Stimulated activated CD4-positive, alpha-beta T cell treated with anti-CD3 and anti-CD28 coated beads, Interleukin-4, amount 100 ng/mL, for 1 hour (primary cell): Measurements from ENCODE around the gene ADRM1.

Source experiments
- DNase-seq: peaks from one replicate; pipeline ENCODE4 v3.0.0-alpha.2; 2020

Gene ADRM1

DNA sequence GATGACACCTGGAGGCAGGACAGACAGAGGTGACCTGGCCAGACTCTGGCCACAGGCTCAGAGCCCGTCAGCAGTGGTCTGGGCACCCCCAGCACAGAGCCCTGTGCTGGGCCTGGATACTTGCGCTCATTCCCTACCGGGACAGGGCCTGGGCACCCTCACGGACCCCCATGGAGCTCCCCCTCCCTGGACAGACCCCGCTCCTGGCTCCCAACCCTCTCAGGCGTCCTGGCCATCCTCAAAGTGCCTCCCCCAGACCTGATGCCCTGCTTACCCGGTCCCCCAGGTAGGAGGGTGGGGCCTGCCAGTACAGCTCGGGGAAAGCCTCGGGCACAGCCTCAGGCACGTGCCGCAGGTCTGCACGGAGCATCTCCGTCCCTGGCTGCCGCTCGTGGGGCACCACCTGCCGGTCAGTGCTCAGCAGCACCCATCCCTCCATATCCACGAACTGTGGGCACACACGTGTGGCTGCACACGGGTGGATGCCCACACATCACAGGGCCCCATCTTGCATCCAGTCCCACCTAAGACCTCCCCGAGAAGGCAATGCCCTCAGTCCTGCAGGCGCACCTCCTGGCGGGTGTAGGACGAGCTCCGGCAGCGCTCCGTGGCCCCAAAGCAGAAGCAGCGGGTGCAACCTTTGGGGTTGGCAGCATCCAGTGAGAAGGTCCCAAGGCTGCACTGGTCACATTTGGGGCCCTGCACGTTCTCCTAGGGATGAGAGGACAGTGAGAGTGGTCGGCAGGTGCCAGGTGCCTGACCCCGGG lies 24.3 kb downstream of the ADRM1 start:
- no peak for DNase-seq

DNA sequence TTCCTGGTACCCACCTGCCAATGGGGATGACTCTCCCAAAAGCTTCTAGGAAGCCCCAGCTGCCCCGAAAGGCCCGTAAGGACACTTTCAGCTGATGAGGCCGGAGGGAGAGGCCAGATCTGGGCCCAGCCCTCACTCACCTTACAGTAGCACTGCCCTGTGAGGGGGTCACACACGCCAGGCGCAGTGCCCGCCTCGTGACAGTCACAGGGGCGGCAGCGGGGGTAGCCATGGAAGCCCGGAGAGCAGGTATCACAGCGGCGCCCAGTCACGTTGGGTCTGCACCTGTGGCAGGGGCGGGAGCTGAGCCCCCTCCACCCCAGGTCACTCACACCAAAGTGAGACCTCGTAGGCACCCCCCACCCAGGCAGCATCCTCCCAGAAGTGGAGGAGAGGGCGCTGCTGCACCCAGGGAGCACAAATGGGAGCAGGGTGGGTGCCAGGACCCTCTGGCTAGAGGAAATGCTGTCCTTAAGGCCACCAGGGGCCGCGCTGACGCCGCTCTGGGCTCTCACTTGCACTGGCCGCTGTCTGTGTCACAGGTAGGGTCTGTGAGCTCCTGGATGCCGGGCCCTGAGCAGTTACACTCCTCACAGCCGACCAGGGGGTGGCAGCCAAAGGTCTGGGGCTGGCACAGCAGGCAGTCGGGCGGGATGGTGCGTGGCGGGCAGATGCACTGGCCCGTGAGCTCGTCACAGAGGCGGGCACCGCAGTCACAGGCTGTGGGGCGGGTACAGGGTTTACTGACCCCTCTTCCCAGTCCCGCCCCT lies 25.1 kb downstream of the ADRM1 start:
- DNase-seq, result no peak

DNA sequence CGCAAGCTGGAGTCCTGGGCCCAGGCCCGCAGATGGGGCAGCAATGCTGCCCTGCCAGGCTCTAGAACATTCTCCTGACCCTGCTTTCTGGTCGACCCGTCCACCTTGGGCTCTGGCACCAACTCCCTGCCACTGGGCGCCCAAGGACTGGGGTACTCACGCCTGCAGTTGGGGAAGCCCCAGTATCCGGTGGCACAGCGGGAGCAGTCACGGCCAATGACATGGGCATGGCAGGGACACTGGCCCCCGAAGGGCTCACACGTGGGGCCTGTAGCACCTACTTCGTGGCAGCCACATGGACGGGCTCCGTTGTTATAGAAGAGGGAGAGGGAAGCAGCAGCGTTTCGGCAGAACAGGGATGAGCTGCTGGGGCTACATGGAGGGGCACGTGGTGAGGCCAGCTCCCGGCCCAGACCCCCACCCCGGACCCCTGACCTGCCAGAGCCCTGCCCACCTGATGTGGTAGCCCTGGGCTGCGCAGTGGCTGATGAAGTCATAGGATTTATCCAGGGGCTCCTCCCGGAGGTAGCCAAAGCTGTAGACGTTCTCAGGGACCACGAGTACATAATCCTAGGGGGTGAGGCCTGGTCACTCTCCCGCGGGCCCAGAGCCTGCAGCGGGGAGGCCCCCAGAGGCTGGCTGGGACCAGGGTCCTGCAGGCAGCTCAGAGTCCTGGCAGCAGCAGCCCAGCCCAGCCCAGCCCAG lies 26.0 kb downstream of the ADRM1 start:
- no peak for DNase-seq

DNA sequence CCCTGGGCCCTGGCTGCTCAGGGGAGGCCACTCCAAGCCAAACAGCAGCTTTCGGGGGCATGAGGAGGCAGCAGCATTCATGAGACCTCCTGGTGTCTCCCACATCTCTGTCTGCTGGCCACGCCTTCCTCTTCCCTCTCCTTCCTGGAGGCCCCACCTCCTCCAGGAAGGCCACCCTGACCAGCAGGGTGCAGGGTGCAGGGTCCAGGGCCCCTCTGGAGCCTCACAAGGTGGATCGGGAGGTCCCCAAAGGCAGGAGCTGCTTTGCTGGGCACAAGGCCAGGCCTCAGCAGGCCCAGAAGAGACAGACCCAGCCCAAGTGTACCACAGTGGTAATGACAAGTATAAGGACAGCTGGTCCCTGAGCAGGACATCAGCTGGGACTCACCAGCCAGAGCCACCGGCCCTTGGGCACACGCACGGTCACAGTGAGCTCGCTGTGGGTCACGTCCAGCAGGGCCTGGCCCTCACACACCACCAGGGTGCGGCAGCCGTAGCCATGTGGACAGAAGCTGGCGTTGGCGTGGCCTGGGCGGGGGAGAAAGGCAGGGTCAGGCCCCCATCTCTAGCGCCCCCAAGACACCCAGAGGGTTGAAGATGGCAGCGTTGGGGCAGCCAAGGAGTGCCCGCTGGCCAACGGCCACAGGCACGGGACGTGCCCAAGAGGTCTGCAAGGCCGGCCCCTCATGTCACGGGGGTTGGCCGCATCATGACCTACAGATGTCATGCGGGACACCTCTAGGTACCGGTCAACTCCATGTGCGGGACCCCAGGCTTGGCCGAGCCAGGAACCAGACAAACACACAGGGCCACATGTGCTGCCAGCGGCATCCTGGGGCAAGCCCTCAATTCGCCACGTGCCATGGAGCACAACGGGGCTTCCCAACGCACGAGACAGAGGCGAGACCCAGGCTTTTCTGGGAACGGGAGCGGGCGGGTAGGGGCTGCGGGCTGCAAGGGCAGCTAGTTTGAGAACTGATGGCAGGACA lies 26.9 kb downstream of the ADRM1 start:
- DNase-seq, result no peak

DNA sequence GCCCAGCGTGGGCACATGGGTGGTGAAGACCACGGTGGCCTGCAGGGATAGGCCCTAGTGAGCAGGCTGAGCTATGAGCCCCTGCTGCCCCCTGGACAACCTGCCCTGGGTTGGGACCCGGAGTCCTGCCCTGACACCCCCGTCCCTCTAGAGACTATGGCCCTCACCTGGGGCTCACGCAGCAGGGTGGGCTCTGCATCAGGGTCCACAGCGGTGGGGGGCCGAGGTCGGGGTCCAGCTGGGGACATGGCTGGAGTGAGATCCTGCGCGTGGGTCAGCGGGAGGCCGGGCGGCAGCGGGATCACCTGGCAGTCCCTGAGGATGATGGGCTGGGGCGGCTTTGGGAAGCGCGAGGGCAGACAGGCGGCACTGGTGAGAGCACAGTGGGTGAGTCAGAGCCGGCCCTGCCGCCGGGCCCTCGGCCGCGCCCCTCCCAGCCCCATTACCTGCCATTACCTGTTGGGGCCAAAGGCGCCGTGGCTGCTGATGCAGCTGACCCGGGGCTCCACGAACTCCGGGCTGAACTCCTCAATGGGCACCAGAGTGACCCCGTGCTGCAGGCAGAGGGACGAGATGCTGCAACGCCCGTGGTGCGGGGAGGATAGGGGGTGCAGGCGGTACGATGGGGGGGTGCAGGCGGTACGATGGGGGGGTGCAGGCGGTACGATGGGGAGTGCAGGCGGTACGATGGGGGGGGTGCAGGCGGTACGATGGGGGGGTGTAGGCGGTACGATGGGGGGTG lies 27.9 kb downstream of the ADRM1 start:
- no peak for DNase-seq

DNA sequence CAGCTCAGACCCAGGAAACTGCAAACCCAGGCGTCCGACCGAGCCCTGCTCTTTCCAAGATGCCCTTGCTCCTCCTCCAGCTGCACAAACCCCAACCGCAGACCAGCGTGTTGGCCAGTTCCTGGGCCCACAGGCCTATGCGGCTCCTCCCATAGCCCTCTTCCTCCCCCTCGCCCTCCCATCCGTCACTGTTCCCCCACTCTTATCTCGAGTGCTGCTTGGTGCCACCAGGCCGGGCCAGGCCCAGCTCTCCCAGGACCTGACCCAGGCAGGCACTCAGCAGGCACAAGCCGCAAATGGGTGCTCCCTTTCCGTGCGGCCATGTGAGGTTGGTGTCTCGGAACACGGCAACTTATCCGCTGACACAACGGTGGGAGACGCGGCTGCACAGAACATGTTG lies 28.6 kb downstream of the ADRM1 start:
- DNase-seq, result no peak

DNA sequence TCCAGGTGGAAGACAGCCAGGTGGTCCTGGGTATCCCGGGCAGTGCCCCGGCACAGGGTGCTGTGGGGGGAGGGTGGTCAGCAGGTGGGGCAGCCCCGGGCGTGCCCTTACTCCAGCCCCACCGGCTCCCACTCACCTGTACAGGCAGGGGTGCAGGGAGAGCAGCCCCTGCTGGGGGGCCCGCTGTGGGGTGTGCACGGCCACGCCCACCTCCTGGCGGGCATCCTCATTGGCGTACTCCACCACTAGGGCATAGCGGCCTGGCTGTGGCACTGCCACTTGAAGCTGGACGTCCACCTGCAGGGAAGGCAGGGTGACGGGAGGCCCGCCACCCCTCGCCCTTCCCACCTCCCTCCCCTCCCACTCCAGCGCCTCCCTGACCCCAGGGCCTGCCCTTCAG lies 29.6 kb downstream of the ADRM1 start:
- DNase-seq, result no peak

DNA sequence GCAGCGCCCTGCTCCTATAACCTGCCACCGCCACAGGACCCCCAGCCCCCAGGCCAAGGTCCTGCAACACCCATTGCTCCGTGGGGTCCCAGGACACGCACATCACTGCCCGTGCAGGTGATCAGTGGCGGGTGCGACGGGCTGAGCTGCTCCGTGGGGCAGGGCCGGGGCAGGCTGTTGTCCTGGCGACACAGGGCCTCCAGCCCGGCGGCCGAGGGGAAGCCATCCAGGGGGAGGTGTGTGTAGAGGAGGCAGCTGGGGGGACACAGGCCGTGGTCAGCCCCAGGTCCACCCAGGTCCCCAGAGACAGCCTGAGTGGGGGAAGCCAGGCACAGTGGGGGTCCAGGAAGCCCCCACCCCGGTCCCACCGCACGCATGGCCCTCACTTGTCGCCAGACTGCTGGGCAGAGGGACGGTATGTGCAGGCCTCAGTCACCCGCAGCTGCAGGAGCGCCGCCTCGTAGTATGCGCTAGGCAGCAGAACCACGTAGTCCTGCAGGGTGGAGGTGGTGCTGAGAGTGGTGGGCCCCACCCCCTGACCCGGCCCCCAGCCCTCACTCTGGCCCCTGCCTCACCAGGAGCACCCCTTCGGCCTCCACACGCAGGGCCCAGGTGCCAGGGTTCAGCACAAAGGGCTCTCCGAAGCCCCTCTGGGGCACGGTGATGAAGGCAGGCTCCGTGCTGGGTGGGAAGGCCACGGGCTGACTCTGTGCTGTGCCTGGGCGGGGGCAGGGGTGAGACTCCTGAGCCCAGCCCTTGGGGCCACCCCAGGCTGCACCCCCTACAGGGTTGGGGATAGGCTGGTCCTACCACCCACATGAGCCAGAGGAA lies 30.4 kb downstream of the ADRM1 start:
- DNase-seq, result no peak

DNA sequence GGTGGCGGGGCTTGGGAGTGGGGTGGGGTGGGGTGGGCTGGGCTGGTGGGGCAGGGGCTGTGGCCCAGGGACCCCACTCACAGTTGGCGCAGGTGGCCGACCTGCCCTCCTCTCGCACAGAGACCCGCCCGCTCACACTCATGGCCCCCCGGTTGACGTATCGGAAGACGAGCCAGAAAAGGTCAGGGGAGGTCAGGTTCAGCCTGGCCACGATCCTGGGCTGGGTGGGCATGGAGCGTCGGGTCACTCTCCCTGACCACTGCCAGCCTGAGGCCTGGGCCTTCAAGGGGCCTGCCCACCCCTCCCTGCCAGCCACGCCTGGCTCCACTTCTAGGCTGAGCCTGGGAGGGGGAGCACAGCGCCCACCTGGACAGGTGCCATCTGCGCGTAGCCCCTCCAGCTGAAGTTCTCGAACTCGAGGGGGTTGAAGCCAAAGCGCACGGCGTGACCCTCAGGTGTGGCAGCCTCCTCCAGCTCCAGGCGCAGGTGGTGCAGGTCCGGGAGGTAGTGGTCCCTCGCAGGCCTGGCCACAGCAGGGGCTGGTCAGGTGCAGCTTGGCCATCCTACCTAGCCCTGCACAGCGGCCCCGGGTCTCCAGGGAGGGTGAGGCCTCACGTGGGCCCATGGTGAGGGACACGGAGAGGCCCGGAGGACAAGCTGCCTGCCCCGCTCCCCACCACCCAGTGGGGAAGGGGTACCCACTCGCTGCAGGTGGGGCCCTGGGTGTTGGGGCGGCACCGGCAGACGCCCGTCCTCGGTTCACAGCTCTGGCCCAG lies 31.2 kb downstream of the ADRM1 start:
- DNase-seq, result no peak

DNA sequence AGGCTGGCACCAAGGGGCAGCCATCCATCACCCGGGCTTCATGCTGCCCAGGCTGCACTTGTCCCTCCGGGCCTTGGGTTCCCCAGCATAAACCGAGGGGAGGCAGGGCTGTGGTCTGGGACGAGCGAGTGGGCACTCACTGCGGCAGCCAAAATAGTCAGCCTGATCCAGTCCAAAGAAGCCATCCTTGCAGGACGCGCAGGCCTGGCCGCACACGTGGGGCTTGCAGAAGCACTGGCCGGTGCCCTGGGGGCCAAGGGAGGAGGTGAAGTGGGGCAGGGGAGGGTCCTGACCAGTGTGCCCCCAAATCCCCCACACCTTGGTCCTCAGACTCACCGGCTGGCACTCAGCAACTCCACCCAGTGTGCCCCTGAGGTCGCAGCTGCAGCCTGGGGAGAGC lies 32.1 kb downstream of the ADRM1 start:
- DNase-seq, result no peak

DNA sequence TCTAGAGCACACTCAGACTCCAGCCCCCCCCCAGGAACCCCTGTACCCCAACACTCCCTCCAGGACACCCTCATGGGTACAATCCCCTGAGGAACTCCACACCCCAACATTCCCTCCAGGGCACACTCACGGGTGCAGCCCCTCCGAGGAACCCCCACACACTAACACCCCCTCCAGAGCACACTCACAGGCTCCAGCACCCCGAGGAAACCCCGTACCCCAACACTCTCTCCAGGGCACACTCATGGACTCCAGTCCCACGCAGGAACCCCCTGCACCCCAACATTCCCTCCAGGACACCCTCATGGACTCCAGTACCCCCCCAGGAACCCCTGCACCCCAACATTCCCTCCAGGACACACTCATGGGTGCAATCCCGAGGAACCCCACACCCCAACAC lies 32.7 kb downstream of the ADRM1 start:
- no peak for DNase-seq

DNA sequence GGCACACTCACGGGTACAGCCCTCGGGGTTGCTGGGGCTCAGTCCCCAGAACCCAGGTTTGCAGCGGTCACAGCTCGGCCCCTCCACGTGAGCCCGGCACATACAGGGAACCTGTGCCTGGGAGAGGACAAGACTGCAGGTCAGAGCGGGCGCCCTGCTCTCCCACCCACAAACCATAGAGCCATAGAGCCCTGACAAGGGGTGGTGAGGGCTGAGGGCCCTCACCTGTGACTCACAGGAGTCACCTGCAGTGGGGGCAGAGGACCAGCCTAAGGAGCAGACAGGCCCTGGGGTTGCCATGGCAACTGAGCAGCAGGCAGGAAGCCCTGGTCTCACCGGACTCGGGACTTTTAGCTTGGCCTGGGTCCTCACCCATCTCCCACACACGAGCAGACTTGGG lies 33.5 kb downstream of the ADRM1 start:
- no peak for DNase-seq

DNA sequence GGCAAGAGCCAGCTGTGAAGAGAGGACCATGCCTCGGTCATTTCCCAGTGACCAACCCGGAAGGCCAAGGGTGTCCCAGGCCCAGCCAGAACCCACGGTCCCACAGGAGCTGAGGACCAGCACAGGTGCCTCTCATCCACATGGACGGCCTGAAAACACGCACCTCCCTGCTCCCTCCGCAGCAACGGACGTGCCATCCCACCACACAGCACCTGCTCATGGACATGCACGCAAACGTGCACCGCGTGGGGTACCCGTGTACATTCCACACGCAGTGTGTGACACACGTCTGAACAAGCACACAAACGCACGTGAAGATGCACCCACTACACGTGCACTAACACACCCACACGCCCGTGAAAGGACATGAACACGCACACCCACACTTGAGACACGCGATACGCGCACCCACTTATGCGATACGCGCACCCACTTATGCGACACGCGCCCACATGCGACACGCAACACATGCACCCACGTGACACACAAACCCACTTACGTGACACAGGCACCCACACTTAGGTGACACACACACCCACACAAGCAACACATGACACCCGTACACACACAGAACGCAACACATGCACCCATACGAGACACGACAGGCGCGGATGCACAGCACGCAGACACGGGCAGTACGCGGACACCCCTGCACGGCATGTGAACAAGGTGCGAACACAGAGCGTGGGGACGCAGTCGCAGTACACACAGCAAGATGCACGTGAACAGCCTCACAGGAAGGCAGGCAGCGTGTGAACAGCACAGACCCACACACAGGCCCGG lies 34.2 kb downstream of the ADRM1 start:
- DNase-seq, result no peak

DNA sequence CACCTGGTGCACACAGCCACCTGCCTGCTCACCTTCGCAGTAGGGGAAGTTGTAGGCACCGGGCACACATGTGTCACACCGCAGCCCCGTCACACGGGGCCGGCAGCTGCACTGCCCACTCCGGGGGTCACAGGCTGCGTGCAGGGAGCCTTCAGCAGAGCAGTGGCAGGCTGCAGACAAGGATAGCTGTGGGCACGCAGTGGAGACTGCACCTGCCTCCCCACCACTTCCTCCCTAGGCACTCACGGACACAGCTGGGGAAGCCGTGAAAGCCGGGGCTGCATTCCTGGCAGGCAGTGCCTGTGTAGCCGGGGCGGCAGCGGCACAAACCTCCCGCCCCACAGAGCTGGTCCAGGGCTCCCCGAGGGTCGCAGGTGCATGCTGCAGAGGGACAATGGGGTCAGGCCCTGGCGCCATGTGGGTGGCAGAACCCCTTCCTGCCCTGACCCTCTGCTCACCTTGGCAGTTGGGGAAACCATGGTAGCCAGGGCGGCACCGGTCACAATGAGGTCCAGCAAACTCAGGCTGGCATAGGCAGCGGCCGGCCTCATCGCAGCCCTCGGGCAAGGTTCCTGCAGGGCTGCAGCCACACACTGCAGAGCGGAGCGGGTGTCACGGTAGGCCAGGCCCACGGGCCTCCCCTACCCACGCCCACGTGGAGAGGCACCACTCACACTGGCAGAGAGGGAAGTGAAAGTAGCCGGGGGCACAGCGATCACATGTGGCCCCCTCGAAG lies 34.9 kb downstream of the ADRM1 start:
- no peak for DNase-seq

DNA sequence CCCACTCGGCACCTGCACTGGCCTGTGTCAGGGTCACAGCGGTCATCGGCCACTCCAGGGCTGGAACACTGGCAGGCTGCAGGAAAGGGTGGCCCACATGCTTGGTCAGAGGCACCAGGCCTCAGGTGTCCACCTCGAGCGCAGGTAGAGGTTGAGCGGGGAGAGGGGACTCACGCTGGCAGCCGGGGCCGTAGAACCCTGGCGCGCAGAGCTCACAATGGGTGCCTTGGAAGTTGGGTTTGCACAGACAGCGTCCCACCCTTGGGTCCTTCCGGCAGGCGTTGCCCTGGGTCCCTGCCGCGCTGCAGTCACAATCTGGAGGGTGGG lies 35.5 kb downstream of the ADRM1 start:
- DNase-seq, result no peak

DNA sequence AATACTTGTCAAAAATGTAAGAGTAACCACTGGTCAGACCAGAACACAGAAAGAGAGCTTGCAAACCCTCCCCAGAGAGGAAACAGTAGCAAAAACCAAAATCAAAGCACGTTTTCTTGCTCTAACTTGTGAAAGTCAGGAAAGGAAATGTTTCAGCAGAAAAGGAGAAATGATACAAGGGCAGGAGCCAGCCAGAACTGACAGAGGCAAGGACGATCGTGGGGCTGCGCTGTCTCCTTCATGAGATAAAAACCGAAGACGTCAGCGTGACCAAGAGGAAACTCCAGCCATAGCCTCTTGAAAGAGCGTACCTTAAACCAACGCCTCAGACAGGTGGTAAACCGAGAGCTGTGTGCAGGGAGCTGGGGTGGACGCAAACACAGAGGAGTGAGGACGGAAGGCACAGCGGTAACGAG lies 36.9 kb downstream of the ADRM1 start:
- no peak for DNase-seq

DNA sequence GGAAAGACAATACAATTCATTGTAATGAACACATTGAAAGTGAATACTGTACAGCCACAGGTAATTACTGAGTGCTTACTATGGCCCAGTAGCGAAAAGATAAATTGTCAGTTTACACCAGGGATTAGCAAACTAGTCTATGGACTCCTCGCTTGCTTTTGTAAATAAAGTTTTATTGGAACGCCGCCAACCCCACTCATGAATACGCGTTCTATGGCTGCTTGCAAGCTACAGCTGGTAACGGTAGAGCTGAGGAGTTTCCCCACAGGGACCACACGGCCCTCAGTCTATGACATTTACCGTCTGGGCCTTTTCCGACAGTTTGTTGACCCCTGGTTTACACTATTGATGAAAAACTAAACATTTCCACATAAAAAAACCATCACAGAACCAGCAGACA lies 40.1 kb downstream of the ADRM1 start:
- DNase-seq, result no peak

DNA sequence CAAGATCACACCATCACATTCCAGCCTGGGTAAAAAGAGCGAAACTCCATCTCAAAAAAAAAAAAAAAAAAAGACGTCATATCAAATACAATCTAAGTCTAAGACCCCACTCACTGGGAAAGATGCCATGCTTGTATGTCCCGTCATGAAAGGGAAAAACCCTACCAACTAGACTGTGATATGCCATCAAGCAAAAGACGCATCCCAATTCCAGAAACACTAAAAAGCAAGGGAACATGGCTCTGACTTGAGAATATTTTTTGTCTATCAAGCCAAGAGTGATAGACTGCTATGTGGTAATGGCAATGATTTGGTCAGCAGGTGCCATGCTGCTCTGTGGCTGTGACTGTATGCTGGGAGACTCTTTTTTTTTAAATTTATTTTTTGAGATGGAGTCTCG lies 41.3 kb downstream of the ADRM1 start:
- DNase-seq, result no peak

DNA sequence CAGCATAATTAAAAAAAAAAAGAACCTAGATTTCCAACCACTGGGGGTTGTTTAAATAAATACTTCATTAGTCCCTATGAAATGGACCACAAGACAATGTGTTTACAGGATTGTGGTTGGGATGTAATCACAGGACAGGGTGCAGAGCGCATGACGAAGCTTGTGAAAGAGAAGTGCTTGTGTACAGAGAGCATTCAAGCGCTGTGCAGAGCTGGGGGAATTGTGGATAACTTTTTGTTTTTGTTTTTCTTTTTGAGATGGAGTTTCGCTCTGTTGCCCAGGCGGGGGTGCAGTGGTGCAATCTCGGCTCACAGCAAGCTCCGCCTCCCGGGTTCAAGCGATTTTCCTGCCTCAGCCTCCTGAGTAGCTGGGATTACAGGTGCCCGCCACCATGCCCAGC lies 42.0 kb downstream of the ADRM1 start:
- no peak for DNase-seq
